OCI-LY3 (cell line): ENCODE results near the gene METTL16.

ENCODE experiments used
- CTCF ChIP-seq: fragments of 200-600, 300-600 bp; sonication (generic); IDR thresholded peaks from 2 replicates; pipeline ENCODE4 v1.5.1; 2014; ENCODE audit warnings: antibody characterized with exemption, low read length, low read depth
- EZH2phosphoT487 ChIP-seq: fragments of 200-600 bp; shearing (Covaris generic); IDR thresholded peaks from 2 replicates; pipeline ENCODE4 v1.6.1; 2018; ENCODE audit warnings: antibody characterized with exemption, mixed run types, low read depth

DNA sequence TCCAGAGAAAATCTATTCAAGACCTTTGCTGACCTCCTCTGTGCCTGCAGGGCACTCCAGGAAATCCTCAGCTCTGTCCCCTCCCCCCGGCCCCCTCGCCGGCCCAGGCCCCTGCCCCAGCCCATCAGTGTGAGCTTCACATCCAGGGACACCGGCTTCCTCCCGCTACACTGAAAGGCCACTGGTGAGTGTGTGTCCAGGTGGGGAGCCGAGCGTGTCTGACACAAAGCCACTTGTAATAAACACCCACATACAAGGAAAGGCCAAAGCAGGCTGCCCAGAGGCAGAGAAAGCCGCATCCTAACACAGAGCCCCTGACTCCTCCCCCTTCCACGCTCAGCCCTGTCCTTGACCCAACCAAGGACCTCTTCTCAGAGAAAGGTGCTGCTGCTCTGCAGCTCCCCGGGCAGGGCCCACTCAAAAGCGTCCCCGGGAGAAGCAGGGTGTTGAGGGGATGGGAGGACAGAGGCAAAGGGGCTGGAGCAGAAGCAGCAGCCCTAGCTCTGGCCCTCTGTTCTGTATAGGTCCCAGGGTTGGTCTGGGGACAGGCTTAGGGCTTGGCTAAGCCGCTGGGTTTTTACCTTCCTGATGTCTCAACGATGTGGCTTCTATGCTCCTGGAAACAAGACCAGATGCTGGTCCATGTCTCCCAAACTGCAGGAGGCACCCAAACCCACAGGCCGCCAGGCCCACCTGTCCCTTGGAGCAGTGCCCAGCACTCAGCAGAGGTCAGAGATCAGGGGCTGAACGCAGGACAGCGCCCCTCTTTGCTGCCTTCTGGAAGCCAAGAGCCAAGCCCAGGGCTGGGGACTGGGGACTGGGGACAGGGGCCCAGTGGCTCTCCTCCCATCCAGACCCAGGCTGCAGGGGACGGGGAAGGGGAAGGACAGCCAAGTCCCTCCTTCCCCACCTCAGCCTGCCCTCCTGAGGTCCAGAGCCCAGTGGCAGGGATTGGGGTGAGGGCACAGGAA, 126.2 kb downstream of the METTL16 start:
- TF ChIP-seq CTCF (no peak), EZH2phosphoT487 (no peak)
